ENCODE results near the gene RNF39. TPM values are rescaled to one million over a fixed set of nuclear protein-coding genes. Genes with fewer than 3 reads are reported as not detected.

The RNF39 gene
- total and polyA plus RNA-seq, 2 of the 13 experiments (the other 11 are each of a cell fraction or from before 2014, with no cell fraction given): 0.13 to 1.8 TPM

DNA sequence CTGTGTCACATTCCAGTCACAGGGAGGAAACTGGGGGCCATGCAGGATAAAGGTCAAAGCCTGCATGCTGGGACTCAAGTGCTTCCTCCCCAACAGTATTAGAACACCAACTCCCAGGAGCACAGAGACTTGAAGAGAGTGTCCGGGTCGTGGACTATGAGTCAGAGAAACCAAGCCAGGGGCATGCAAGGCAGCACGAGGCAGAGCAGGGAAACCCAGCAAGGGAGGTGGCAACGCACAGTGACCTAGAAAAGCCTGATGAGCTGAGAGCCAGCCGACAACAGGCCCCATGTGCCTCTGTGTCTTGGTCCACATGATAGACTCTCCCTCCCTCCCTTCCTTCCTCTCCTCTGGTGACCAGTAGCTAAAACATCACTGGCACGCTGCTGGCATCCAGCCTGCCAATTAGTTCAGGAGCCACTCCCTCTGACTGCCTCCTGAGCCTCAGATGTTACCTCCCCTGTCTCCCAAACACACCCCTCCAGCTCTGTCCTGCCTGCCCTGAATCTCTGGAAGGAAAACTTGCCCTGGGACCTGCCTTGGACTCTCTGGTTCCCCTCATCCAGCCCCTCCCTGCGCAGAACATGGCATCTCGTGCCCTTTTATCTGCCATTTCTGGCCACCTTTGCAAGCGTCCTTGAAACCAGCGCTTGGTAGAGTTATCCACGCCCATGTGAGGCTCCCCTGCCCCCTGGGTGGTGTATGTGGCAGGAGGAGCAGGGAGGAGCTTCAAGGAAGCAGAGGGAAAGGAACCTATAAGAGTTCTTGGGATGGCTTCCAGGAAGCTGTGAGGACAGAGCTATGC lies 16.2 kb upstream of the RNF39 start (continued):
- TF ChIP-seq, protein P1, sequence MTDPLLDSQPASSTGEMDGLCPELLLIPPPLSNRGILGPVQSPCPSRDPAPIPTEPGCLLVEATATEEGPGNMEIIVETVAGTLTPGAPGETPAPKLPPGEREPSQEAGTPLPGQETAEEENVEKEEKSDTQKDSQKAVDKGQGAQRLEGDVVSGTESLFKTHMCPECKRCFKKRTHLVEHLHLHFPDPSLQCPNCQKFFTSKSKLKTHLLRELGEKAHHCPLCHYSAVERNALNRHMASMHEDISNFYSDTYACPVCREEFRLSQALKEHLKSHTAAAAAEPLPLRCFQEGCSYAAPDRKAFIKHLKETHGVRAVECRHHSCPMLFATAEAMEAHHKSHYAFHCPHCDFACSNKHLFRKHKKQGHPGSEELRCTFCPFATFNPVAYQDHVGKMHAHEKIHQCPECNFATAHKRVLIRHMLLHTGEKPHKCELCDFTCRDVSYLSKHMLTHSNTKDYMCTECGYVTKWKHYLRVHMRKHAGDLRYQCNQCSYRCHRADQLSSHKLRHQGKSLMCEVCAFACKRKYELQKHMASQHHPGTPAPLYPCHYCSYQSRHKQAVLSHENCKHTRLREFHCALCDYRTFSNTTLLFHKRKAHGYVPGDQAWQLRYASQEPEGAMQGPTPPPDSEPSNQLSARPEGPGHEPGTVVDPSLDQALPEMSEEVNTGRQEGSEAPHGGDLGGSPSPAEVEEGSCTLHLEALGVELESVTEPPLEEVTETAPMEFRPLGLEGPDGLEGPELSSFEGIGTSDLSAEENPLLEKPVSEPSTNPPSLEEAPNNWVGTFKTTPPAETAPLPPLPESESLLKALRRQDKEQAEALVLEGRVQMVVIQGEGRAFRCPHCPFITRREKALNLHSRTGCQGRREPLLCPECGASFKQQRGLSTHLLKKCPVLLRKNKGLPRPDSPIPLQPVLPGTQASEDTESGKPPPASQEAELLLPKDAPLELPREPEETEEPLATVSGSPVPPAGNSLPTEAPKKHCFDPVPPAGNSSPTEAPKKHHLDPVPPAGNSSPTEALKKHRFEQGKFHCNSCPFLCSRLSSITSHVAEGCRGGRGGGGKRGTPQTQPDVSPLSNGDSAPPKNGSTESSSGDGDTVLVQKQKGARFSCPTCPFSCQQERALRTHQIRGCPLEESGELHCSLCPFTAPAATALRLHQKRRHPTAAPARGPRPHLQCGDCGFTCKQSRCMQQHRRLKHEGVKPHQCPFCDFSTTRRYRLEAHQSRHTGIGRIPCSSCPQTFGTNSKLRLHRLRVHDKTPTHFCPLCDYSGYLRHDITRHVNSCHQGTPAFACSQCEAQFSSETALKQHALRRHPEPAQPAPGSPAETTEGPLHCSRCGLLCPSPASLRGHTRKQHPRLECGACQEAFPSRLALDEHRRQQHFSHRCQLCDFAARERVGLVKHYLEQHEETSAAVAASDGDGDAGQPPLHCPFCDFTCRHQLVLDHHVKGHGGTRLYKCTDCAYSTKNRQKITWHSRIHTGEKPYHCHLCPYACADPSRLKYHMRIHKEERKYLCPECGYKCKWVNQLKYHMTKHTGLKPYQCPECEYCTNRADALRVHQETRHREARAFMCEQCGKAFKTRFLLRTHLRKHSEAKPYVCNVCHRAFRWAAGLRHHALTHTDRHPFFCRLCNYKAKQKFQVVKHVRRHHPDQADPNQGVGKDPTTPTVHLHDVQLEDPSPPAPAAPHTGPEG (CRISPR knock-in tag; IDR thresholded peaks at IDR 0.05): no peak
- TF ChIP-seq, protein P2, sequence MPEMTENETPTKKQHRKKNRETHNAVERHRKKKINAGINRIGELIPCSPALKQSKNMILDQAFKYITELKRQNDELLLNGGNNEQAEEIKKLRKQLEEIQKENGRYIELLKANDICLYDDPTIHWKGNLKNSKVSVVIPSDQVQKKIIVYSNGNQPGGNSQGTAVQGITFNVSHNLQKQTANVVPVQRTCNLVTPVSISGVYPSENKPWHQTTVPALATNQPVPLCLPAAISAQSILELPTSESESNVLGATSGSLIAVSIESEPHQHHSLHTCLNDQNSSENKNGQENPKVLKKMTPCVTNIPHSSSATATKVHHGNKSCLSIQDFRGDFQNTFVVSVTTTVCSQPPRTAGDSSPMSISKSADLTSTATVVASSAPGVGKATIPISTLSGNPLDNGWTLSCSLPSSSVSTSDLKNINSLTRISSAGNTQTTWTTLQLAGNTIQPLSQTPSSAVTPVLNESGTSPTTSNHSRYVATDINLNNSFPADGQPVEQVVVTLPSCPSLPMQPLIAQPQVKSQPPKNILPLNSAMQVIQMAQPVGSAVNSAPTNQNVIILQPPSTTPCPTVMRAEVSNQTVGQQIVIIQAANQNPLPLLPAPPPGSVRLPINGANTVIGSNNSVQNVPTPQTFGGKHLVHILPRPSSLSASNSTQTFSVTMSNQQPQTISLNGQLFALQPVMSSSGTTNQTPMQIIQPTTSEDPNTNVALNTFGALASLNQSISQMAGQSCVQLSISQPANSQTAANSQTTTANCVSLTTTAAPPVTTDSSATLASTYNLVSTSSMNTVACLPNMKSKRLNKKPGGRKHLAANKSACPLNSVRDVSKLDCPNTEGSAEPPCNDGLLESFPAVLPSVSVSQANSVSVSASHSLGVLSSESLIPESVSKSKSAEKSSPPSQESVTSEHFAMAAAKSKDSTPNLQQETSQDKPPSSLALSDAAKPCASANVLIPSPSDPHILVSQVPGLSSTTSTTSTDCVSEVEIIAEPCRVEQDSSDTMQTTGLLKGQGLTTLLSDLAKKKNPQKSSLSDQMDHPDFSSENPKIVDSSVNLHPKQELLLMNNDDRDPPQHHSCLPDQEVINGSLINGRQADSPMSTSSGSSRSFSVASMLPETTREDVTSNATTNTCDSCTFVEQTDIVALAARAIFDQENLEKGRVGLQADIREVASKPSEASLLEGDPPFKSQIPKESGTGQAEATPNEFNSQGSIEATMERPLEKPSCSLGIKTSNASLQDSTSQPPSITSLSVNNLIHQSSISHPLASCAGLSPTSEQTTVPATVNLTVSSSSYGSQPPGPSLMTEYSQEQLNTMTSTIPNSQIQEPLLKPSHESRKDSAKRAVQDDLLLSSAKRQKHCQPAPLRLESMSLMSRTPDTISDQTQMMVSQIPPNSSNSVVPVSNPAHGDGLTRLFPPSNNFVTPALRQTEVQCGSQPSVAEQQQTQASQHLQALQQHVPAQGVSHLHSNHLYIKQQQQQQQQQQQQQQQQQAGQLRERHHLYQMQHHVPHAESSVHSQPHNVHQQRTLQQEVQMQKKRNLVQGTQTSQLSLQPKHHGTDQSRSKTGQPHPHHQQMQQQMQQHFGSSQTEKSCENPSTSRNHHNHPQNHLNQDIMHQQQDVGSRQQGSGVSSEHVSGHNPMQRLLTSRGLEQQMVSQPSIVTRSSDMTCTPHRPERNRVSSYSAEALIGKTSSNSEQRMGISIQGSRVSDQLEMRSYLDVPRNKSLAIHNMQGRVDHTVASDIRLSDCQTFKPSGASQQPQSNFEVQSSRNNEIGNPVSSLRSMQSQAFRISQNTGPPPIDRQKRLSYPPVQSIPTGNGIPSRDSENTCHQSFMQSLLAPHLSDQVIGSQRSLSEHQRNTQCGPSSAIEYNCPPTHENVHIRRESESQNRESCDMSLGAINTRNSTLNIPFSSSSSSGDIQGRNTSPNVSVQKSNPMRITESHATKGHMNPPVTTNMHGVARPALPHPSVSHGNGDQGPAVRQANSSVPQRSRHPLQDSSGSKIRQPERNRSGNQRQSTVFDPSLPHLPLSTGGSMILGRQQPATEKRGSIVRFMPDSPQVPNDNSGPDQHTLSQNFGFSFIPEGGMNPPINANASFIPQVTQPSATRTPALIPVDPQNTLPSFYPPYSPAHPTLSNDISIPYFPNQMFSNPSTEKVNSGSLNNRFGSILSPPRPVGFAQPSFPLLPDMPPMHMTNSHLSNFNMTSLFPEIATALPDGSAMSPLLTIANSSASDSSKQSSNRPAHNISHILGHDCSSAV (CRISPR knock-in tag; IDR thresholded peaks at IDR 0.05; ENCODE audit: borderline replicate concordance): no peak
- TF ChIP-seq NFYC (CRISPR knock-in tag; IDR thresholded peaks at IDR 0.05) (peak; percentile 23; the same call in 1 of the 2 replicates), NONO (IDR thresholded peaks at IDR 0.05) (no peak), NONO (CRISPR knock-in tag; conservative IDR thresholded peaks at IDR 0.05) (no peak), MBNL3 (CRISPR knock-in tag; conservative IDR thresholded peaks at IDR 0.05) (no peak), ZNF350 (CRISPR knock-in tag; IDR thresholded peaks at IDR 0.05; ENCODE audit: borderline replicate concordance, low read depth) (no peak), ZNF317 (CRISPR knock-in tag; IDR thresholded peaks at IDR 0.05) (peak; percentile 63; the same call in 1 of the 2 replicates), ZNF614 (CRISPR knock-in tag; IDR thresholded peaks at IDR 0.05; ENCODE audit: borderline replicate concordance) (peak; percentile 15; the same call in 1 of the 2 replicates)
- TF ChIP-seq, protein P3, sequence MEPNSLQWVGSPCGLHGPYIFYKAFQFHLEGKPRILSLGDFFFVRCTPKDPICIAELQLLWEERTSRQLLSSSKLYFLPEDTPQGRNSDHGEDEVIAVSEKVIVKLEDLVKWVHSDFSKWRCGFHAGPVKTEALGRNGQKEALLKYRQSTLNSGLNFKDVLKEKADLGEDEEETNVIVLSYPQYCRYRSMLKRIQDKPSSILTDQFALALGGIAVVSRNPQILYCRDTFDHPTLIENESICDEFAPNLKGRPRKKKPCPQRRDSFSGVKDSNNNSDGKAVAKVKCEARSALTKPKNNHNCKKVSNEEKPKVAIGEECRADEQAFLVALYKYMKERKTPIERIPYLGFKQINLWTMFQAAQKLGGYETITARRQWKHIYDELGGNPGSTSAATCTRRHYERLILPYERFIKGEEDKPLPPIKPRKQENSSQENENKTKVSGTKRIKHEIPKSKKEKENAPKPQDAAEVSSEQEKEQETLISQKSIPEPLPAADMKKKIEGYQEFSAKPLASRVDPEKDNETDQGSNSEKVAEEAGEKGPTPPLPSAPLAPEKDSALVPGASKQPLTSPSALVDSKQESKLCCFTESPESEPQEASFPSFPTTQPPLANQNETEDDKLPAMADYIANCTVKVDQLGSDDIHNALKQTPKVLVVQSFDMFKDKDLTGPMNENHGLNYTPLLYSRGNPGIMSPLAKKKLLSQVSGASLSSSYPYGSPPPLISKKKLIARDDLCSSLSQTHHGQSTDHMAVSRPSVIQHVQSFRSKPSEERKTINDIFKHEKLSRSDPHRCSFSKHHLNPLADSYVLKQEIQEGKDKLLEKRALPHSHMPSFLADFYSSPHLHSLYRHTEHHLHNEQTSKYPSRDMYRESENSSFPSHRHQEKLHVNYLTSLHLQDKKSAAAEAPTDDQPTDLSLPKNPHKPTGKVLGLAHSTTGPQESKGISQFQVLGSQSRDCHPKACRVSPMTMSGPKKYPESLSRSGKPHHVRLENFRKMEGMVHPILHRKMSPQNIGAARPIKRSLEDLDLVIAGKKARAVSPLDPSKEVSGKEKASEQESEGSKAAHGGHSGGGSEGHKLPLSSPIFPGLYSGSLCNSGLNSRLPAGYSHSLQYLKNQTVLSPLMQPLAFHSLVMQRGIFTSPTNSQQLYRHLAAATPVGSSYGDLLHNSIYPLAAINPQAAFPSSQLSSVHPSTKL (CRISPR knock-in tag; IDR thresholded peaks at IDR 0.05): peak; percentile 29; the same call in 1 of the 2 replicates

Data from HepG2 (cell line).